Fibroblast of the aortic adventitia (primary cell): Measurements from ENCODE around the gene TGM2. TPM values are rescaled to one million over a fixed set of nuclear protein-coding genes. Genes with fewer than 3 reads are reported as not detected.

Experiments used
- DNase-seq: peaks from one replicate; pipeline ENCODE4 v3.0.0-alpha.2; 2010; ENCODE audit warnings: low read depth
- H3K4me3 ChIP-seq: 2 replicates; pipeline ENCODE4 v1.5.1; 2011; ENCODE audit warnings: low read depth, mild to moderate bottlenecking, control low read depth, low read length, moderate library complexity
- CTCF ChIP-seq: IDR thresholded peaks from 2 replicates; pipeline ENCODE4 v1.5.1; 2011; ENCODE audit warnings: mild to moderate bottlenecking, low read length, control low read depth, inconsistent platforms; ENCODE audit not compliant: insufficient read depth
- total RNA-seq: library from RNA; depleted of rRNA; stranded (reverse); fragments of >200 nt; gene quantifications from 2 replicates; pipeline ENCODE4 v1.2.3, GENCODE V29; 2012; ENCODE audit warnings: low replicate concordance

TGM2 gene
- total RNA-seq, 1 donor: 117 TPM

- TF ChIP-seq CTCF: no peak
- no peak for DNase-seq
- no peak overlapping the region for H3K4me3 ChIP-seq
These were observed 75.6 kb downstream of the TGM2 start for GRCh38 chr20:38089500-38089899.

- no peak for DNase-seq
- no peak overlapping the region for H3K4me3 ChIP-seq
- no peak for TF ChIP-seq CTCF
These were observed 80.0 kb downstream of the TGM2 start for GRCh38 chr20:38085026-38085425.

- peak; percentile 66 for DNase-seq
- H3K4me3 ChIP-seq: no peak overlapping the region
- TF ChIP-seq CTCF: no peak
These were observed 80.6 kb downstream of the TGM2 start for GRCh38 chr20:38084425-38084951.

GRCh38 chr20:38083338-38084048 is 81.6 kb downstream of the TGM2 start:
- no peak for DNase-seq
- no peak overlapping the region for H3K4me3 ChIP-seq
- no peak for TF ChIP-seq CTCF

GRCh38 chr20:38082894-38083293 is 82.2 kb downstream of the TGM2 start:
- DNase-seq: no peak
- TF ChIP-seq CTCF: no peak
- no peak overlapping the region for H3K4me3 ChIP-seq

- H3K4me3 ChIP-seq: no peak overlapping the region
- TF ChIP-seq CTCF: no peak
- no peak for DNase-seq
These were observed 83.5 kb downstream of the TGM2 start for GRCh38 chr20:38081575-38081974.

- H3K4me3 ChIP-seq: no peak overlapping the region
- no peak for TF ChIP-seq CTCF
- no peak for DNase-seq
These were observed 85.7 kb downstream of the TGM2 start for GRCh38 chr20:38079353-38079752.
